GM10248 (cell line): ENCODE data around the gene C2CD5.
A peak's percentile ranks its signal among the peaks of the same experiment; 100 is the strongest.

ENCODE experiments used
- CTCF ChIA-PET: fragments of 300-600 bp; sonication (Branson Sonifier 250); formaldehyde crosslinking; extraction: SDS; loops from one replicate; lab custom pipeline; 2021; ENCODE audit warnings: antibody characterized with exemption; lab: Yijun Ruan, JAX
- POLR2A ChIA-PET: fragments of 350-650 bp; sonication (Branson Sonifier 250); formaldehyde crosslinking; extraction: SDS; loops from one replicate; lab custom pipeline; 2020; ENCODE audit warnings: antibody characterized with exemption; lab: Yijun Ruan, JAX
- DNase-seq: peaks from one replicate; pipeline ENCODE4 v3.0.0; 2012; ENCODE audit errors: extremely low spot score
- TF ChIP-seq, protein P1 (sequence below): IDR thresholded peaks from 2 replicates; pipeline ENCODE4 v1.5.1; 2012; ENCODE audit warnings: mild to moderate bottlenecking, low read depth; ENCODE audit errors: extremely low read depth, missing control alignments, control extremely low read depth

The C2CD5 gene

GRCh38 chr12:22551624-22552023, 7.3 kb upstream of the C2CD5 start:
- ChIA-PET POLR2A (no interaction called here), CTCF (interaction anchor here (1.2 to 2.9 kb wide), 5 partner anchors 10 to 92 kb away, joined by 3 to 12 read pairs (median 5); no protein-coding TSS in a partner anchor)
- TF ChIP-seq, protein P1, sequence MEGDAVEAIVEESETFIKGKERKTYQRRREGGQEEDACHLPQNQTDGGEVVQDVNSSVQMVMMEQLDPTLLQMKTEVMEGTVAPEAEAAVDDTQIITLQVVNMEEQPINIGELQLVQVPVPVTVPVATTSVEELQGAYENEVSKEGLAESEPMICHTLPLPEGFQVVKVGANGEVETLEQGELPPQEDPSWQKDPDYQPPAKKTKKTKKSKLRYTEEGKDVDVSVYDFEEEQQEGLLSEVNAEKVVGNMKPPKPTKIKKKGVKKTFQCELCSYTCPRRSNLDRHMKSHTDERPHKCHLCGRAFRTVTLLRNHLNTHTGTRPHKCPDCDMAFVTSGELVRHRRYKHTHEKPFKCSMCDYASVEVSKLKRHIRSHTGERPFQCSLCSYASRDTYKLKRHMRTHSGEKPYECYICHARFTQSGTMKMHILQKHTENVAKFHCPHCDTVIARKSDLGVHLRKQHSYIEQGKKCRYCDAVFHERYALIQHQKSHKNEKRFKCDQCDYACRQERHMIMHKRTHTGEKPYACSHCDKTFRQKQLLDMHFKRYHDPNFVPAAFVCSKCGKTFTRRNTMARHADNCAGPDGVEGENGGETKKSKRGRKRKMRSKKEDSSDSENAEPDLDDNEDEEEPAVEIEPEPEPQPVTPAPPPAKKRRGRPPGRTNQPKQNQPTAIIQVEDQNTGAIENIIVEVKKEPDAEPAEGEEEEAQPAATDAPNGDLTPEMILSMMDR, result no peak
- no peak for DNase-seq

GRCh38 chr12:22545255-22545654, 913 bp upstream of the C2CD5 start:
- TF ChIP-seq, protein P1, result no peak
- ChIA-PET CTCF (interaction anchor here (0.7 to 1.7 kb wide), 7 partner anchors 10 to 129 kb away, joined by 3 to 7 read pairs (median 3); no protein-coding TSS in a partner anchor), POLR2A (no interaction called here)
- DNase-seq, result no peak

GRCh38 chr12:22543246-22544037, 900 bp downstream of the C2CD5 start:
- TF ChIP-seq, protein P1, result no peak
- DNase-seq, result peak; percentile 59
- CTCF ChIA-PET, result interaction anchor here (0.8 to 2.1 kb wide), 7 partner anchors 8 to 131 kb away, joined by 3 to 15 read pairs (median 4); no protein-coding TSS in a partner anchor
- POLR2A ChIA-PET, result no interaction called here

DNA sequence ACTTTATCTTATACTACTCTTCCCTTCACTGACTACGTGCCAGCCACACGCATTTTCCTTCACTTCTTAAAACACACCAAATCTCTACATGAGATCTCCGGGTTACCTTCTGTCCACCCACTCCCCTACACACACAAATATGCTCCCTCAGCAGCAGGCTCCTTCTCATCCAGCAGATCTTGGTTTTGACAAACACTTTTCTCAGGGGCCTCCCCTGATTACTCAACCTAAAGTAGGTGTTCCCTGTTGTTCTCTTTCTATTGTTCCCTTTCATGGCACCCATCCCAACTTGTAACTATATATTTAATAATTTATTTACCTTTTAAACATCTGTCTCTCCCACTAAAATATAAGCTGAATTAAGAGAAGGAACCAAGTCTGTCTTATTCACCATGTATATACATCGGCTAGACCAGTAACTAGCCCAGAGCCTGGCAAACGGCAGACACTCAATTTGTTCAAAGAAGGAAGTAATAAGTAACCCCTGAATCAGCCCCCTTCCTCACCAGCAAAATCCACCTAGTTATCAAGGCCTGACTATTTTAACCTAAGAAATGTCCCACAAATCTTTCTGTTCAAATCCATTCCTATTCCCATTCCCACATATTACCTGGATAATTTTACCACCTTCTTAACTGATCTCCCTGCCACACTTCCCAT, 2.7 kb downstream of the C2CD5 start:
- CTCF ChIA-PET, result interaction anchor here (1.0 to 1.1 kb wide), 2 partner anchors 12 to 83 kb away, joined by 3 read pairs; no protein-coding TSS in a partner anchor
- POLR2A ChIA-PET, result no interaction called here
- TF ChIP-seq, protein P1, result no peak

GRCh38 chr12:22539055-22539454, 5.3 kb downstream of the C2CD5 start:
- ChIA-PET CTCF (interaction anchor here (1.0 to 1.9 kb wide), 2 partner anchors 9 to 12 kb away, joined by 3 to 7 read pairs; no protein-coding TSS in a partner anchor), POLR2A (no interaction called here)
- no peak for DNase-seq
- TF ChIP-seq, protein P1, result no peak

More for the DNA sequence above, 2.7 kb downstream of the C2CD5 start:
- DNase-seq, result no peak

DNA sequence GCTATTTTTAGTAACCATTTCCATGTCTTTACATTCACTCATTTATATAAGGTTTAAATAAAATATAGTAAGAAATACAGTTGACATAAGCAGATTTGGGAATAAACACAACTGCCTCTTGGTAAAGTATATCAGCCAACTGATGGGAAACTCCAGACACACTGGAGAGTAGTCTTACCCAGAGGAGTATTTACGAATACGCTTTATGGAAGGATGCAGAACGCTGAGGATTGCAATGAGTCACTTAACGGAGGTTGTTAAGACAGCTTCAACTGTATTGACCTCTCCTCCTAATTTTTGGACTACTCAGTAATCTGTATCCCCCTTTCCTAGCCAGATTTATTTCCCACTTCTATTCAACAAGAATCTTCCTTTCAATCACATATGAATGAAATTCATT, 6.0 kb downstream of the C2CD5 start:
- no peak for DNase-seq
- CTCF ChIA-PET, result interaction anchor here (1.1 to 1.9 kb wide), 2 partner anchors 9 to 11 kb away, joined by 3 to 7 read pairs; no protein-coding TSS in a partner anchor
- POLR2A ChIA-PET, result no interaction called here
- TF ChIP-seq, protein P1, result no peak
